ENCODE data around the gene MRPS7.

- TF ChIP-seq POLR2AphosphoS5 (IDR thresholded peaks at IDR 0.05; ENCODE audit: low read depth, low read length): no peak
- no peak for TF ChIP-seq CTCF (IDR thresholded peaks at IDR 0.05; ENCODE audit: control extremely low read depth in 1 of 3, insufficient read depth in 1 of 3, low read depth in 1 of 3, low read length in 3 of 3)
- TF ChIP-seq POLR2A (IDR thresholded peaks at IDR 0.05; ENCODE audit: control extremely low read depth in 1 of 2, low read depth in 2 of 2, low read length in 2 of 2): no peak
- no peak for TF ChIP-seq JUN (IDR thresholded peaks at IDR 0.05; ENCODE audit: low read depth, low read length)
- TF ChIP-seq BACH1 (IDR thresholded peaks at IDR 0.05; ENCODE audit: low read length): no peak
- TF ChIP-seq EZH2 (IDR thresholded peaks at IDR 0.05; ENCODE audit: low read depth, low read length, severe bottlenecking): no peak
- no peak for TF ChIP-seq EP300 (IDR thresholded peaks at IDR 0.05; ENCODE audit: borderline replicate concordance in 1 of 2, low read depth in 2 of 2, low read length in 2 of 2)
- TF ChIP-seq KDM1A (IDR thresholded peaks at IDR 0.05; ENCODE audit: borderline replicate concordance, low read length): no peak
- TF ChIP-seq CEBPB (IDR thresholded peaks at IDR 0.05; ENCODE audit: low read depth, low read length): no peak
- no peak for TF ChIP-seq RBBP5 (IDR thresholded peaks at IDR 0.05; ENCODE audit: borderline replicate concordance, low read depth, low read length)
- no peak for TF ChIP-seq ATF3 (IDR thresholded peaks at IDR 0.05; ENCODE audit: insufficient read depth, low read depth, low read length)
Observed at GRCh38 chr17:75301049-75301448, 39.4 kb downstream of the MRPS7 start.
